ENCODE measurements around the gene DHFR2. TPM values are rescaled to one million over a fixed set of nuclear protein-coding genes. Genes with fewer than 3 reads are reported as not detected.

The DHFR2 gene
- total and polyA plus RNA-seq, 4 donors: 2.3 to 3.9 (median 2.5) TPM

- TF ChIP-seq ZBTB33 (IDR thresholded peaks at IDR 0.05) (no peak), FOXA1 (IDR thresholded peaks at IDR 0.05) (no peak), RAD21 (IDR thresholded peaks at IDR 0.05) (no peak), YY1 (IDR thresholded peaks at IDR 0.05) (no peak), EGR1 (IDR thresholded peaks at IDR 0.05; ENCODE audit: low read depth in 2 of 2) (no peak), HNF4G (IDR thresholded peaks at IDR 0.05) (no peak), JUND (IDR thresholded peaks at IDR 0.05) (no peak), FOXA2 (IDR thresholded peaks at IDR 0.05) (no peak), TAF1 (conservative IDR thresholded peaks at IDR 0.05) (no peak)
These were observed 4.1 kb upstream of the DHFR2 start (continued) for GRCh38 chr3:94066506-94067500.

DNA sequence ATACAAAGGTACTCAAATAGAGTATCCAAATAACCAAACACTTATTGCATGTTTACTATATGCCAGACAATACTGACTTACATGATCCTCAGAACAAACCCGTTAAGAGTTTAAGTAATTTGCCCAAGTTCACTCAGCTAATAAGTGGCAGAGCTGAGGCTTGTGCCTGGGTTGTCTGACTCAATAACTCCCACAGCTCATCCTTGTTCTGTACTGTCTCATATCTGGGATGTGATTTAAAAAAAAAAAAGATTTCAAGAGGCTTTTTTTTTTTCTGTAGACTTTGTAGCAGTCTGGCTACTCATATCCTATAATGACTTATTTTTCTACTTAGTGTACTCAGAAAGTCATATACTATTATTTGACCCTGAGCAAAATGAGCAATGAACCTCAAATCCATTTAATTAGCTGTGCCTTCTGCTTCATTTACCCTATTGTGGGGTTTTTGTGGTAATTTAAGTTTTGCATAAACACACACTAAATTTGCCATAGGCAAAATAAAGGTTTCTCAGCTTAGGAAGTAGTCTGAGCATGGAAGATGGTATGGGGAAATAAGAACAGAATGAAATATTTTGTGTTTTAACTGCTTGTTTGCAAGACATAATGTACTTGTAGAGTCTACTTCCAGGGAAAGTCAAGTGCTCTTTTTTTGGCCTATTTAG lies 3.2 kb upstream of the DHFR2 start:
- DNase-seq (ENCODE audit: low spot score): no peak
- no peaks in the 10 kb centered on the region for H3K27me3 ChIP-seq (ENCODE audit: control insufficient read depth in 4 of 4, insufficient read depth in 4 of 4, low read length in 3 of 4)
- no peak overlapping the region for H3K27ac ChIP-seq (ENCODE audit: low read depth in 1 of 2, low read length in 2 of 2)
- 91% methylated on average over 1 of the region's 1 CpG for WGBS
- peaks cover 0 to 22% (median 13%) of the 10 kb centered on the region in 4 donors for H3K4me1 ChIP-seq (ENCODE audit: control insufficient read depth in 4 of 4, insufficient read depth in 4 of 4, low read length in 3 of 4)
- peaks cover 0 to 3% (median 2%) of the 10 kb centered on the region in 4 donors for H3K36me3 ChIP-seq (ENCODE audit: control insufficient read depth in 4 of 4, insufficient read depth in 3 of 4, low read depth in 1 of 4, low read length in 3 of 4)
- no peaks in the 10 kb centered on the region for H3K9me3 ChIP-seq (ENCODE audit: control insufficient read depth in 4 of 4, low read length in 3 of 4)
- no peak overlapping the region for H3K9ac ChIP-seq (ENCODE audit: low read depth in 1 of 2, low read length in 2 of 2)
- H3K4me3 ChIP-seq (ENCODE audit: low read depth in 1 of 3, low read length in 3 of 3): no peak overlapping the region
- TF ChIP-seq SP1 (IDR thresholded peaks at IDR 0.05) (no peak), HNF4G (IDR thresholded peaks at IDR 0.05) (no peak), RXRA (IDR thresholded peaks at IDR 0.05) (no peak), FOXA2 (IDR thresholded peaks at IDR 0.05) (no peak), RAD21 (IDR thresholded peaks at IDR 0.05) (no peak), MAX (IDR thresholded peaks at IDR 0.05) (no peak), JUND (IDR thresholded peaks at IDR 0.05) (no peak)

DNA sequence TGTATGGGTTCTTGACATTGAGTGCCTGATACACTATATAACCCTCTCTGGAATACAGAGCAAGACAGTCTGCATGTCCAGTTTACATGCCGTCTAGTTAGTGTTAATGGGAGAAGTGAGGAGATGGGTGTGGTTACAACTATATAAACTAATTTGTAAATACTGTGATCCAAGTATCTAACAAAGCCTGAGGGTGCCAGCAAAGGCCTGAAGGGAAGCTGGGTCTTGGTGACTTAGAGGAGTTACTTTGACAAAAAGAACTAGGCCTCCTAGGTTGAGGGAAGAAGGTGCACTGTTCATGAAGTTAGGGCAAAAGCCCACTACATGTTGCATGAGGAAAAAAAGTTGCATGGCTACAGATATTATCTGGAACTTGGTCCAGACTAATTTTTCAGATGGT lies 2.4 kb upstream of the DHFR2 start:
- no peak for DNase-seq (ENCODE audit: low spot score)
- no peak overlapping the region for H3K4me3 ChIP-seq (ENCODE audit: low read depth in 1 of 3, low read length in 3 of 3)
- no peaks in the 10 kb centered on the region for H3K27me3 ChIP-seq (ENCODE audit: control insufficient read depth in 4 of 4, insufficient read depth in 4 of 4, low read length in 3 of 4)
- TF ChIP-seq, protein P1, sequence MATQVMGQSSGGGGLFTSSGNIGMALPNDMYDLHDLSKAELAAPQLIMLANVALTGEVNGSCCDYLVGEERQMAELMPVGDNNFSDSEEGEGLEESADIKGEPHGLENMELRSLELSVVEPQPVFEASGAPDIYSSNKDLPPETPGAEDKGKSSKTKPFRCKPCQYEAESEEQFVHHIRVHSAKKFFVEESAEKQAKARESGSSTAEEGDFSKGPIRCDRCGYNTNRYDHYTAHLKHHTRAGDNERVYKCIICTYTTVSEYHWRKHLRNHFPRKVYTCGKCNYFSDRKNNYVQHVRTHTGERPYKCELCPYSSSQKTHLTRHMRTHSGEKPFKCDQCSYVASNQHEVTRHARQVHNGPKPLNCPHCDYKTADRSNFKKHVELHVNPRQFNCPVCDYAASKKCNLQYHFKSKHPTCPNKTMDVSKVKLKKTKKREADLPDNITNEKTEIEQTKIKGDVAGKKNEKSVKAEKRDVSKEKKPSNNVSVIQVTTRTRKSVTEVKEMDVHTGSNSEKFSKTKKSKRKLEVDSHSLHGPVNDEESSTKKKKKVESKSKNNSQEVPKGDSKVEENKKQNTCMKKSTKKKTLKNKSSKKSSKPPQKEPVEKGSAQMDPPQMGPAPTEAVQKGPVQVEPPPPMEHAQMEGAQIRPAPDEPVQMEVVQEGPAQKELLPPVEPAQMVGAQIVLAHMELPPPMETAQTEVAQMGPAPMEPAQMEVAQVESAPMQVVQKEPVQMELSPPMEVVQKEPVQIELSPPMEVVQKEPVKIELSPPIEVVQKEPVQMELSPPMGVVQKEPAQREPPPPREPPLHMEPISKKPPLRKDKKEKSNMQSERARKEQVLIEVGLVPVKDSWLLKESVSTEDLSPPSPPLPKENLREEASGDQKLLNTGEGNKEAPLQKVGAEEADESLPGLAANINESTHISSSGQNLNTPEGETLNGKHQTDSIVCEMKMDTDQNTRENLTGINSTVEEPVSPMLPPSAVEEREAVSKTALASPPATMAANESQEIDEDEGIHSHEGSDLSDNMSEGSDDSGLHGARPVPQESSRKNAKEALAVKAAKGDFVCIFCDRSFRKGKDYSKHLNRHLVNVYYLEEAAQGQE (IDR thresholded peaks at IDR 0.05): no peak
- TF ChIP-seq RXRA (IDR thresholded peaks at IDR 0.05): no peak
- TF ChIP-seq SP1 (IDR thresholded peaks at IDR 0.05): no peak
- H3K4me1 ChIP-seq (ENCODE audit: control insufficient read depth in 4 of 4, insufficient read depth in 4 of 4, low read length in 3 of 4): peaks cover 0 to 22% (median 13%) of the 10 kb centered on the region in 4 donors
- H3K36me3 ChIP-seq (ENCODE audit: control insufficient read depth in 4 of 4, insufficient read depth in 3 of 4, low read depth in 1 of 4, low read length in 3 of 4): peaks cover 3 to 6% (median 3%) of the 10 kb centered on the region in 4 donors
- WGBS: 82% methylated on average over 1 of the region's 1 CpG
- H3K9ac ChIP-seq (ENCODE audit: low read depth in 1 of 2, low read length in 2 of 2): no peak overlapping the region
- no peak overlapping the region for H3K27ac ChIP-seq (ENCODE audit: low read depth in 1 of 2, low read length in 2 of 2)
- H3K9me3 ChIP-seq (ENCODE audit: control insufficient read depth in 4 of 4, low read length in 3 of 4): no peaks in the 10 kb centered on the region

All from liver (tissue), 9 donors.